WTC11 (cell line): ENCODE data around the gene TEX51.

ENCODE experiments used
- CTCF ChIP-seq: fragments of 200-600 bp; IDR thresholded peaks from 2 replicates; pipeline ENCODE4 v1.8.0; 2022; ENCODE audit warnings: antibody characterized with exemption
- ZNF219 ChIP-seq: sonication (generic); formaldehyde crosslinking; IDR thresholded peaks from 2 replicates; pipeline ENCODE4 v1.8.0; 2023; ENCODE audit warnings: missing genetic modification reagents, mild to moderate bottlenecking, borderline replicate concordance

- TF ChIP-seq ZNF219 (CRISPR knock-in tag) (no peak), CTCF (no peak)
Observed at GRCh38 chr2:126907671-126908070, 9.0 kb downstream of the TEX51 start.
